ENCODE measurements around the gene EPO.

Gene EPO

DNA sequence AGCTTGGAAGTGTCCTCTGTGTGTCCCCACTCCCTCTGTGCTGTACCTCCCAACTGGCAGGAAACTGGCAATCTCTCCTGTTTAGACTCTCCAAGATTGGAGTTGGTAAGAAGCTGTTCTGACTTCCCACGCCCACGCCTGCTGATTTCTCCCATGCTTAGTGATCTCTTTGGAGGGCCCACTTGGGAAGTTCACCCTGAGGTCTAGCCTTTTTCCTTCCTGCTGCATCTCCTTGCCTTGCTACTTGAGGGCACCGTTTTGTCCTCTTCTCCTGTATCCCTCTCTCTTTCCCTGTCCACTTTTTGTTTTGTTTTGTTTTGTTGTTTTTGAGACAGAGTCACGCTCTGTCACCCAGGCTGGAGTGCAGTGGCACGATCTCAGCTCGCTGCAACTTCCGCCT lies 48.5 kb downstream of the EPO start:
- DNase-seq (no peak), ATAC-seq (ENCODE audit: insufficient read depth, low read depth) (no peak)
- no peak overlapping the region for H2AFZ ChIP-seq (ENCODE audit: low read depth, low read length)
- H4K20me1 ChIP-seq (ENCODE audit: insufficient read depth, low read length) = no peaks in the 10 kb centered on the region
- no peaks in the 10 kb centered on the region for H3K4me1 ChIP-seq (ENCODE audit: insufficient read depth, low read length)
- H3K27me3 ChIP-seq (ENCODE audit: insufficient read depth, low read length, poor library complexity) = no peaks in the 10 kb centered on the region
- no peak overlapping the region for H3K27ac ChIP-seq (ENCODE audit: low read length)
- no peak overlapping the region for H3K4me2 ChIP-seq (ENCODE audit: insufficient read depth, low read length)
- H3K79me2 ChIP-seq (ENCODE audit: insufficient read depth, low read length) = no peaks in the 10 kb centered on the region
- TF ChIP-seq, protein P1, sequence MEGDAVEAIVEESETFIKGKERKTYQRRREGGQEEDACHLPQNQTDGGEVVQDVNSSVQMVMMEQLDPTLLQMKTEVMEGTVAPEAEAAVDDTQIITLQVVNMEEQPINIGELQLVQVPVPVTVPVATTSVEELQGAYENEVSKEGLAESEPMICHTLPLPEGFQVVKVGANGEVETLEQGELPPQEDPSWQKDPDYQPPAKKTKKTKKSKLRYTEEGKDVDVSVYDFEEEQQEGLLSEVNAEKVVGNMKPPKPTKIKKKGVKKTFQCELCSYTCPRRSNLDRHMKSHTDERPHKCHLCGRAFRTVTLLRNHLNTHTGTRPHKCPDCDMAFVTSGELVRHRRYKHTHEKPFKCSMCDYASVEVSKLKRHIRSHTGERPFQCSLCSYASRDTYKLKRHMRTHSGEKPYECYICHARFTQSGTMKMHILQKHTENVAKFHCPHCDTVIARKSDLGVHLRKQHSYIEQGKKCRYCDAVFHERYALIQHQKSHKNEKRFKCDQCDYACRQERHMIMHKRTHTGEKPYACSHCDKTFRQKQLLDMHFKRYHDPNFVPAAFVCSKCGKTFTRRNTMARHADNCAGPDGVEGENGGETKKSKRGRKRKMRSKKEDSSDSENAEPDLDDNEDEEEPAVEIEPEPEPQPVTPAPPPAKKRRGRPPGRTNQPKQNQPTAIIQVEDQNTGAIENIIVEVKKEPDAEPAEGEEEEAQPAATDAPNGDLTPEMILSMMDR (IDR thresholded peaks at IDR 0.05; ENCODE audit: borderline replicate concordance, extremely low read depth, low read length, poor library complexity, severe bottlenecking) = no peak
- TF ChIP-seq EZH2 (IDR thresholded peaks at IDR 0.05; ENCODE audit: borderline replicate concordance, low read depth, low read length, severe bottlenecking) = no peak
- H3K4me3 ChIP-seq (ENCODE audit: low read depth in 1 of 2, low read length in 2 of 2) = no peak overlapping the region
- no peaks in the 10 kb centered on the region for H3K36me3 ChIP-seq (ENCODE audit: insufficient read depth, low read length)
- H3K9ac ChIP-seq (ENCODE audit: low read depth, low read length) = no peak overlapping the region
- no peaks in the 10 kb centered on the region for H3K9me3 ChIP-seq (ENCODE audit: insufficient read depth, low read length, severe bottlenecking)
